Cardiac septum (tissue), 1 donor: ENCODE results near the gene PSD. TPM values are rescaled to one million over a fixed set of nuclear protein-coding genes. Genes with fewer than 3 reads are reported as not detected.
A peak's percentile ranks its signal among the peaks of the same experiment; 100 is the strongest.
"Not testable (repeated sequence)": the region's sequence is repeated elsewhere in the genome, so short reads cannot be mapped to it uniquely, and the experiment has no call there.

Experiments used
- DNase-seq: peaks from one replicate; pipeline ENCODE4 v3.0.0-alpha.2; 2020; ENCODE audit warnings: low spot score
- intact Hi-C: fragments of 100-400 bp; cut with DNase I; formaldehyde crosslinking; loops from one replicate; pipeline ENCODE4 v1.14.0; 2022
- long read RNA-seq: library from polyadenylated mRNA; unstranded; transcript quantifications from one replicate; pipeline ENCODE4 v2.0.0, GENCODE V29; 2021
- total RNA-seq: library from RNA; stranded (reverse); fragmentation: NEBNext Ultra II Directional; extraction: Animal tissue kit (Norgen Biotek cat#: 25700); gene quantifications from one replicate; pipeline ENCODE4 v1.2.1, GENCODE V29; 2021
- donor health status: DM: no; HTN: no; CAD: no.

Gene PSD
- 1.7 TPM for total RNA-seq
- long read RNA-seq, partial matches to known transcripts = 0 of 2 reads
- long read RNA-seq, other reads (novel, unspliced or antisense) = 2 of 2 reads

- intact Hi-C loops = no loop called here
- DNase-seq = no peak
These were observed at the start of gene PSD for GRCh38 chr10:102418622-102419268. TSS of gene PSD (minus strand) at chr10:102418785. CDS start at chr10:102417038, 1,747 bp downstream.

GRCh38 chr10:102467971-102468438 is 49.4 kb upstream of the PSD start:
- intact Hi-C loops = no loop called here
- no peak for DNase-seq

- DNase-seq = no peak
- intact Hi-C loops = no loop called here
These were observed 48.7 kb upstream of the PSD start for GRCh38 chr10:102467318-102467717.

- DNase-seq = no peak
These were observed 46.9 kb upstream of the PSD start for GRCh38 chr10:102465466-102465865.

GRCh38 chr10:102463983-102464382 is 45.4 kb upstream of the PSD start:
- intact Hi-C loops = loop anchor here (2.0 kb wide), 1 partner anchor 31 kb away; the partner anchor contains the start of gene CUEDC2
- no peak for DNase-seq

More at GRCh38 chr10:102465466-102465865, 46.9 kb upstream of the PSD start:
- intact Hi-C loops = no loop called here

GRCh38 chr10:102462512-102463054 is 44.0 kb upstream of the PSD start:
- intact Hi-C loops = loop anchor here (2.0 kb wide), 1 partner anchor 30 kb away; the partner anchor contains the start of gene CUEDC2
- DNase-seq = no peak

- peak; percentile 96 for DNase-seq
- intact Hi-C loops = loop anchor here (2.0 kb wide), 1 partner anchor 29 kb away; the partner anchor contains the start of gene CUEDC2
These were observed 42.8 kb upstream of the PSD start for GRCh38 chr10:102461187-102462054.

- no peak for DNase-seq
- intact Hi-C loops = no loop called here
These were observed 42.2 kb upstream of the PSD start for GRCh38 chr10:102460836-102461186.

- no peak for DNase-seq
These were observed 40.1 kb upstream of the PSD start for GRCh38 chr10:102458656-102459055.

GRCh38 chr10:102457591-102458150 is 39.1 kb upstream of the PSD start:
- no peak for DNase-seq
- intact Hi-C loops = no loop called here

More at GRCh38 chr10:102458656-102459055, 40.1 kb upstream of the PSD start:
- intact Hi-C loops = no loop called here

- DNase-seq = no peak
- intact Hi-C loops = no loop called here
These were observed 37.4 kb upstream of the PSD start for GRCh38 chr10:102455893-102456471.

- intact Hi-C loops, DNase-seq: not testable (repeated sequence)
These were observed 36.3 kb upstream of the PSD start for GRCh38 chr10:102454662-102455487.

GRCh38 chr10:102453502-102453901 is 34.9 kb upstream of the PSD start:
- intact Hi-C loops = no loop called here
- no peak for DNase-seq

GRCh38 chr10:102452672-102453340 is 34.2 kb upstream of the PSD start:
- no peak for DNase-seq
- intact Hi-C loops = no loop called here

- DNase-seq = no peak
- intact Hi-C loops = no loop called here
These were observed 32.8 kb upstream of the PSD start, which contains the start of gene C10orf95 for GRCh38 chr10:102451105-102451969. TSS of gene C10orf95 (minus strand) at chr10:102451543. CDS start at chr10:102451093, 450 bp downstream.

GRCh38 chr10:102450374-102451104 is 32.0 kb upstream of the PSD start:
- intact Hi-C loops = no loop called here
- DNase-seq = peak; percentile 88

- intact Hi-C loops = no loop called here
- DNase-seq = no peak
These were observed 31.5 kb upstream of the PSD start for GRCh38 chr10:102450124-102450373.
